Measurements from ENCODE around the gene SRSF6. TPM values are rescaled to one million over a fixed set of nuclear protein-coding genes. Genes with fewer than 3 reads are reported as not detected.

SRSF6 gene
- total and polyA plus RNA-seq, 2 experiments from 2014 or later = 60.1 to 61.5 TPM

DNA sequence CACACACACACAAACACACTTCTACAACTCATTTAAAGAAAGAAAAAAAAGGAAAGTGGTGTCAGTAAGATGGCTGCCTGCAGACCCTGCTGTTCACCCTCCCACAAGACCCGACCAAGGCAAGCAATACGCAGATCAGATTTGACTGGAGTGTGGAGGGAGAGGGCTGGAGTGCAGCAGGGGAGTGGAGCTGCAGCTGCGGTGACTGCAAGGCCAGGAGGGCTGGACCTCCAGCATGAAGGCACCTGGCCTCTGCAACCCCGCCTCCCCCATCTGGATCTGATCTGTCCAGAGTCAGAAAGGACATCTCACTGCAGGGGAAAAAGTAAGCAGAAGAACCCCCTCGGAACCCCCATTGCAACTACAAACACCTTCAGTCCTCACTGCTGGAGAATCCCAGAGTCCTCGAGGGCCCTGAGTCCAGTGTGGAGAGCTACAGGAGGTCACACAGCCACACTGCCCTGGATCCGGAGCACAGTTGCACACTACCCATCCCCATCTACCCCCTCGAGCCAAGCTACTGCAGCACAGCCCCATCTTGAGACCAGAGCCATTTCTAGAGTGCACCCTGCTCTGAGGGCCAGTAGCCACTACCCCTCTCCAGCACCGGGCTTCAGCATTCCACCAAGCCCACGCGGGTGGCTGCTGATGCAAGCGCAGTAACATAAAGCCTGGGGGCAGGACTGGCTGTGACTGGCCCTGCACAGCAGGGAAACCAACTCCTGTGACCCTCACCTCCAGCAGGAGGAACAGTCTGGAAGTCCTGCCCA is 41.9 kb upstream of the SRSF6 start:
- Histone ChIP-seq H3K9me2 (ENCODE audit: insufficient read depth) (no peaks in the 10 kb centered on the region), H3K4me2 (no peak overlapping the region), H3F3A (replicated peaks; ENCODE audit: low read depth) (no peaks in the 10 kb centered on the region), H3K79me2 (replicated peaks; ENCODE audit: insufficient read depth) (no peaks in the 10 kb centered on the region), H4K20me1 (replicated peaks; ENCODE audit: insufficient read depth) (no peaks in the 10 kb centered on the region), H3K4me3 (no peak overlapping the region), H3K27ac (ENCODE audit: low read depth) (no peak overlapping the region), H2AFZ (no peak overlapping the region), H3K27me3 (ENCODE audit: insufficient read depth) (no peaks in the 10 kb centered on the region), H3K4me1 (ENCODE audit: insufficient read depth) (no peaks in the 10 kb centered on the region), H3K36me3 (ENCODE audit: insufficient read depth) (peaks cover 10% of the 10 kb centered on the region)
- ATAC-seq (no peak), DNase-seq (ENCODE audit: low spot score) (no peak)
- no peak overlapping the region for H3K4me3 Mint-ChIP-seq
- H3K9me3 Mint-ChIP-seq = peaks cover 99% of the 10 kb centered on the region
- H3K36me3 Mint-ChIP-seq (ENCODE audit: low read depth) = peaks cover 31% of the 10 kb centered on the region
- peaks cover 4% of the 10 kb centered on the region for H3K27me3 Mint-ChIP-seq (ENCODE audit: insufficient read depth, low read depth, poor library complexity)
- no peak overlapping the region for H3K27ac Mint-ChIP-seq
- no peak for TF ChIP-seq JUNB (IDR thresholded peaks at IDR 0.05; ENCODE audit: unreplicated experiment)
- no peak for TF ChIP-seq EZH2 (IDR thresholded peaks at IDR 0.05; ENCODE audit: low read depth, unreplicated experiment)
- TF ChIP-seq ZNF331 (CRISPR knock-in tag; IDR thresholded peaks at IDR 0.05; ENCODE audit: low read depth) = no peak
- no peak for TF ChIP-seq CREB1 (CRISPR knock-in tag; IDR thresholded peaks at IDR 0.05; ENCODE audit: low read depth)
- TF ChIP-seq, protein P1, sequence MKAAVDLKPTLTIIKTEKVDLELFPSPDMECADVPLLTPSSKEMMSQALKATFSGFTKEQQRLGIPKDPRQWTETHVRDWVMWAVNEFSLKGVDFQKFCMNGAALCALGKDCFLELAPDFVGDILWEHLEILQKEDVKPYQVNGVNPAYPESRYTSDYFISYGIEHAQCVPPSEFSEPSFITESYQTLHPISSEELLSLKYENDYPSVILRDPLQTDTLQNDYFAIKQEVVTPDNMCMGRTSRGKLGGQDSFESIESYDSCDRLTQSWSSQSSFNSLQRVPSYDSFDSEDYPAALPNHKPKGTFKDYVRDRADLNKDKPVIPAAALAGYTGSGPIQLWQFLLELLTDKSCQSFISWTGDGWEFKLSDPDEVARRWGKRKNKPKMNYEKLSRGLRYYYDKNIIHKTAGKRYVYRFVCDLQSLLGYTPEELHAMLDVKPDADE (IDR thresholded peaks at IDR 0.05) = no peak
- no peak for TF ChIP-seq POLR2AphosphoS5 (IDR thresholded peaks at IDR 0.05; ENCODE audit: low read depth)
- TF ChIP-seq, protein P2, sequence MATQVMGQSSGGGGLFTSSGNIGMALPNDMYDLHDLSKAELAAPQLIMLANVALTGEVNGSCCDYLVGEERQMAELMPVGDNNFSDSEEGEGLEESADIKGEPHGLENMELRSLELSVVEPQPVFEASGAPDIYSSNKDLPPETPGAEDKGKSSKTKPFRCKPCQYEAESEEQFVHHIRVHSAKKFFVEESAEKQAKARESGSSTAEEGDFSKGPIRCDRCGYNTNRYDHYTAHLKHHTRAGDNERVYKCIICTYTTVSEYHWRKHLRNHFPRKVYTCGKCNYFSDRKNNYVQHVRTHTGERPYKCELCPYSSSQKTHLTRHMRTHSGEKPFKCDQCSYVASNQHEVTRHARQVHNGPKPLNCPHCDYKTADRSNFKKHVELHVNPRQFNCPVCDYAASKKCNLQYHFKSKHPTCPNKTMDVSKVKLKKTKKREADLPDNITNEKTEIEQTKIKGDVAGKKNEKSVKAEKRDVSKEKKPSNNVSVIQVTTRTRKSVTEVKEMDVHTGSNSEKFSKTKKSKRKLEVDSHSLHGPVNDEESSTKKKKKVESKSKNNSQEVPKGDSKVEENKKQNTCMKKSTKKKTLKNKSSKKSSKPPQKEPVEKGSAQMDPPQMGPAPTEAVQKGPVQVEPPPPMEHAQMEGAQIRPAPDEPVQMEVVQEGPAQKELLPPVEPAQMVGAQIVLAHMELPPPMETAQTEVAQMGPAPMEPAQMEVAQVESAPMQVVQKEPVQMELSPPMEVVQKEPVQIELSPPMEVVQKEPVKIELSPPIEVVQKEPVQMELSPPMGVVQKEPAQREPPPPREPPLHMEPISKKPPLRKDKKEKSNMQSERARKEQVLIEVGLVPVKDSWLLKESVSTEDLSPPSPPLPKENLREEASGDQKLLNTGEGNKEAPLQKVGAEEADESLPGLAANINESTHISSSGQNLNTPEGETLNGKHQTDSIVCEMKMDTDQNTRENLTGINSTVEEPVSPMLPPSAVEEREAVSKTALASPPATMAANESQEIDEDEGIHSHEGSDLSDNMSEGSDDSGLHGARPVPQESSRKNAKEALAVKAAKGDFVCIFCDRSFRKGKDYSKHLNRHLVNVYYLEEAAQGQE (IDR thresholded peaks at IDR 0.05; ENCODE audit: unreplicated experiment) = no peak
- TF ChIP-seq NANOG (IDR thresholded peaks at IDR 0.05; ENCODE audit: borderline replicate concordance) = no peak
- TF ChIP-seq, protein P3, sequence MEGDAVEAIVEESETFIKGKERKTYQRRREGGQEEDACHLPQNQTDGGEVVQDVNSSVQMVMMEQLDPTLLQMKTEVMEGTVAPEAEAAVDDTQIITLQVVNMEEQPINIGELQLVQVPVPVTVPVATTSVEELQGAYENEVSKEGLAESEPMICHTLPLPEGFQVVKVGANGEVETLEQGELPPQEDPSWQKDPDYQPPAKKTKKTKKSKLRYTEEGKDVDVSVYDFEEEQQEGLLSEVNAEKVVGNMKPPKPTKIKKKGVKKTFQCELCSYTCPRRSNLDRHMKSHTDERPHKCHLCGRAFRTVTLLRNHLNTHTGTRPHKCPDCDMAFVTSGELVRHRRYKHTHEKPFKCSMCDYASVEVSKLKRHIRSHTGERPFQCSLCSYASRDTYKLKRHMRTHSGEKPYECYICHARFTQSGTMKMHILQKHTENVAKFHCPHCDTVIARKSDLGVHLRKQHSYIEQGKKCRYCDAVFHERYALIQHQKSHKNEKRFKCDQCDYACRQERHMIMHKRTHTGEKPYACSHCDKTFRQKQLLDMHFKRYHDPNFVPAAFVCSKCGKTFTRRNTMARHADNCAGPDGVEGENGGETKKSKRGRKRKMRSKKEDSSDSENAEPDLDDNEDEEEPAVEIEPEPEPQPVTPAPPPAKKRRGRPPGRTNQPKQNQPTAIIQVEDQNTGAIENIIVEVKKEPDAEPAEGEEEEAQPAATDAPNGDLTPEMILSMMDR (conservative IDR thresholded peaks at IDR 0.05; ENCODE audit: low read depth in 2 of 2) = no peak
- TF ChIP-seq, protein P4, sequence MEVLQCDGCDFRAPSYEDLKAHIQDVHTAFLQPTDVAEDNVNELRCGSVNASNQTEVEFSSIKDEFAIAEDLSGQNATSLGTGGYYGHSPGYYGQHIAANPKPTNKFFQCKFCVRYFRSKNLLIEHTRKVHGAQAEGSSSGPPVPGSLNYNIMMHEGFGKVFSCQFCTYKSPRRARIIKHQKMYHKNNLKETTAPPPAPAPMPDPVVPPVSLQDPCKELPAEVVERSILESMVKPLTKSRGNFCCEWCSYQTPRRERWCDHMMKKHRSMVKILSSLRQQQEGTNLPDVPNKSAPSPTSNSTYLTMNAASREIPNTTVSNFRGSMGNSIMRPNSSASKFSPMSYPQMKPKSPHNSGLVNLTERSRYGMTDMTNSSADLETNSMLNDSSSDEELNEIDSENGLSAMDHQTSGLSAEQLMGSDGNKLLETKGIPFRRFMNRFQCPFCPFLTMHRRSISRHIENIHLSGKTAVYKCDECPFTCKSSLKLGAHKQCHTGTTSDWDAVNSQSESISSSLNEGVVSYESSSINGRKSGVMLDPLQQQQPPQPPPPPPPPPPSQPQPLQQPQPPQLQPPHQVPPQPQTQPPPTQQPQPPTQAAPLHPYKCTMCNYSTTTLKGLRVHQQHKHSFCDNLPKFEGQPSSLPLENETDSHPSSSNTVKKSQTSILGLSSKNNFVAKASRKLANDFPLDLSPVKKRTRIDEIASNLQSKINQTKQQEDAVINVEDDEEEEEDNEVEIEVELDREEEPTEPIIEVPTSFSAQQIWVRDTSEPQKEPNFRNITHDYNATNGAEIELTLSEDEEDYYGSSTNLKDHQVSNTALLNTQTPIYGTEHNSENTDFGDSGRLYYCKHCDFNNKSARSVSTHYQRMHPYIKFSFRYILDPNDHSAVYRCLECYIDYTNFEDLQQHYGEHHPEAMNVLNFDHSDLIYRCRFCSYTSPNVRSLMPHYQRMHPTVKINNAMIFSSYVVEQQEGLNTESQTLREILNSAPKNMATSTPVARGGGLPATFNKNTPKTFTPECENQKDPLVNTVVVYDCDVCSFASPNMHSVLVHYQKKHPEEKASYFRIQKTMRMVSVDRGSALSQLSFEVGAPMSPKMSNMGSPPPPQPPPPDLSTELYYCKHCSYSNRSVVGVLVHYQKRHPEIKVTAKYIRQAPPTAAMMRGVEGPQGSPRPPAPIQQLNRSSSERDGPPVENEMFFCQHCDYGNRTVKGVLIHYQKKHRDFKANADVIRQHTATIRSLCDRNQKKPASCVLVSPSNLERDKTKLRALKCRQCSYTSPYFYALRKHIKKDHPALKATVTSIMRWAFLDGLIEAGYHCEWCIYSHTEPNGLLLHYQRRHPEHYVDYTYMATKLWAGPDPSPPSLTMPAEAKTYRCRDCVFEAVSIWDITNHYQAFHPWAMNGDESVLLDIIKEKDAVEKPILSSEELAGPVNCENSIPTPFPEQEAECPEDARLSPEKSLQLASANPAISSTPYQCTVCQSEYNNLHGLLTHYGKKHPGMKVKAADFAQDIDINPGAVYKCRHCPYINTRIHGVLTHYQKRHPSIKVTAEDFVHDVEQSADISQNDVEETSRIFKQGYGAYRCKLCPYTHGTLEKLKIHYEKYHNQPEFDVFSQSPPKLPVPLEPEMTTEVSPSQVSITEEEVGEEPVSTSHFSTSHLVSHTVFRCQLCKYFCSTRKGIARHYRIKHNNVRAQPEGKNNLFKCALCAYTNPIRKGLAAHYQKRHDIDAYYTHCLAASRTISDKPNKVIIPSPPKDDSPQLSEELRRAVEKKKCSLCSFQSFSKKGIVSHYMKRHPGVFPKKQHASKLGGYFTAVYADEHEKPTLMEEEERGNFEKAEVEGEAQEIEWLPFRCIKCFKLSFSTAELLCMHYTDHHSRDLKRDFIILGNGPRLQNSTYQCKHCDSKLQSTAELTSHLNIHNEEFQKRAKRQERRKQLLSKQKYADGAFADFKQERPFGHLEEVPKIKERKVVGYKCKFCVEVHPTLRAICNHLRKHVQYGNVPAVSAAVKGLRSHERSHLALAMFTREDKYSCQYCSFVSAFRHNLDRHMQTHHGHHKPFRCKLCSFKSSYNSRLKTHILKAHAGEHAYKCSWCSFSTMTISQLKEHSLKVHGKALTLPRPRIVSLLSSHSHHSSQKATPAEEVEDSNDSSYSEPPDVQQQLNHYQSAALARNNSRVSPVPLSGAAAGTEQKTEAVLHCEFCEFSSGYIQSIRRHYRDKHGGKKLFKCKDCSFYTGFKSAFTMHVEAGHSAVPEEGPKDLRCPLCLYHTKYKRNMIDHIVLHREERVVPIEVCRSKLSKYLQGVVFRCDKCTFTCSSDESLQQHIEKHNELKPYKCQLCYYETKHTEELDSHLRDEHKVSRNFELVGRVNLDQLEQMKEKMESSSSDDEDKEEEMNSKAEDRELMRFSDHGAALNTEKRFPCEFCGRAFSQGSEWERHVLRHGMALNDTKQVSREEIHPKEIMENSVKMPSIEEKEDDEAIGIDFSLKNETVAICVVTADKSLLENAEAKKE (CRISPR knock-in tag; IDR thresholded peaks at IDR 0.05) = no peak
- no peak for TF ChIP-seq EZH2phosphoT487 (IDR thresholded peaks at IDR 0.05; ENCODE audit: unreplicated experiment)
- TF ChIP-seq ZNF114 (CRISPR knock-in tag; IDR thresholded peaks at IDR 0.05) = no peak
- TF ChIP-seq STAT1 (IDR thresholded peaks at IDR 0.05; ENCODE audit: unreplicated experiment) = no peak
- no peaks in the 10 kb centered on the region; the same call in 2 of the 3 replicates for H3K4me1 Mint-ChIP-seq

Data from GM23338 (cell line).